ENCODE data around the gene KMT2C.

- TF ChIP-seq CTCF (IDR thresholded peaks at IDR 0.05) (no peak), POLR2A (IDR thresholded peaks at IDR 0.05) (no peak)
Measured at GRCh38 chr7:152196391-152196790, 239.4 kb downstream of the KMT2C start.
